Activated T-helper 17 cell treated with anti-CD3 and anti-CD28 coated beads, Interleukin-2, amount 50 U/mL, for 72 hours (primary cell): Measurements from ENCODE around the gene NCOA5. TPM values are rescaled to one million over a fixed set of nuclear protein-coding genes. Genes with fewer than 3 reads are reported as not detected.

Experiments
- ATAC-seq: fragments of 150-1000 bp; cut with Tn5 transposase; replicated peaks from 2 replicates; pipeline ENCODE4 v1.10.0; 2021; ENCODE audit warnings: mild to moderate bottlenecking, moderate library complexity
- H3K27ac Mint-ChIP-seq: one replicate; pipeline ENCODE4 v1.8.0; 2022; ENCODE audit warnings: mixed read lengths
- H3K27me3 Mint-ChIP-seq: one replicate; pipeline ENCODE4 v1.8.0; 2022; ENCODE audit warnings: mixed read lengths
- H3K36me3 Mint-ChIP-seq: one replicate; pipeline ENCODE4 v1.8.0; 2022; ENCODE audit warnings: low read depth, mild to moderate bottlenecking, mixed read lengths
- H3K4me1 Mint-ChIP-seq: one replicate; pipeline ENCODE4 v1.8.0; 2022; ENCODE audit warnings: mixed read lengths
- H3K4me3 Mint-ChIP-seq: one replicate; pipeline ENCODE4 v1.8.0; 2022; ENCODE audit warnings: mild to moderate bottlenecking, mixed read lengths
- H3K9me3 Mint-ChIP-seq: one replicate; pipeline ENCODE4 v1.8.0; 2022; ENCODE audit warnings: mixed read lengths
- total RNA-seq, 2 donors: library from RNA; stranded (reverse); gene quantifications; one replicate each; pipeline ENCODE4 v1.2.3, GENCODE V29; 2022

NCOA5 gene
- total RNA-seq, 2 donors from 2014 or later, result 16.4 to 31.6 TPM

DNA sequence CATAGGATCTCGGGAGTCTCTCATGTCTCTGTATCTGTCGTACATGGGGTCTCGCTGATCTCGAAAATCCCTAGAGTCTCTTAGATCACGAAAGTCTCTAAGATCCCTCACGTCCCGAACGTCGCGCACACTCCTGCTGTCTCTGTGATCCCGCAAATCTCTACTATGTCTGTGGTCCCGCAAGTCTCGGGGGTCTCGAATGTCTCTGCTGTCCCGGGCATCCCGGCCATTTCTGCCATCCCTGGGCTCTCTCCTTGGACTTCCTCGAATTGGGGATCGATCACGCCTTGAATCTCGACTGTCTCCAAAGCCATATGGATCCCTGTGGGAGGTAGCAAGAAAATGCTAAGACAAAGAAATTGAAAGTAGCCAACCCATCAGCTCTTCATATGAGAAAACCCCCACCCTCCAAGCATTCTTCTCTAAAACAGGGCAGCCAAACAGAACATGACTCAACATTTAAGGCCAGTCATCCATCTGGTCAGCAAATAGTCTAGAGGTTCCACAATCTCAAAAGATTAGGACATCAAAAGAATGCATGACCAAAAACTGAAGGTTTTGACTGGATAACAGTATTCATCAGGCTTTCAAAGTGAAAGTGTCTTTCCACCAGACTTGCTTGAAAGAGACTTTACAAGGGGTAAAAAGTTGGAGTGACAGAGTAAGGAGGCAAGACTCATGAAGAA lies 19.4 kb downstream of the NCOA5 start:
- Mint-ChIP-seq H3K27me3 (no peaks in the 10 kb centered on the region), H3K4me3 (no peak overlapping the region), H3K27ac (no peak overlapping the region), H3K36me3 (peaks cover 42% of the 10 kb centered on the region), H3K9me3 (no peaks in the 10 kb centered on the region), H3K4me1 (no peaks in the 10 kb centered on the region)
- no peak for ATAC-seq

- Mint-ChIP-seq H3K36me3 (peaks cover 66% of the 10 kb centered on the region), H3K27me3 (no peaks in the 10 kb centered on the region), H3K4me3 (no peak overlapping the region), H3K27ac (no peak overlapping the region), H3K4me1 (peaks cover 28% of the 10 kb centered on the region), H3K9me3 (no peaks in the 10 kb centered on the region)
- no peak for ATAC-seq
Observed at GRCh38 chr20:46065691-46066090, 24.1 kb downstream of the NCOA5 start.

DNA sequence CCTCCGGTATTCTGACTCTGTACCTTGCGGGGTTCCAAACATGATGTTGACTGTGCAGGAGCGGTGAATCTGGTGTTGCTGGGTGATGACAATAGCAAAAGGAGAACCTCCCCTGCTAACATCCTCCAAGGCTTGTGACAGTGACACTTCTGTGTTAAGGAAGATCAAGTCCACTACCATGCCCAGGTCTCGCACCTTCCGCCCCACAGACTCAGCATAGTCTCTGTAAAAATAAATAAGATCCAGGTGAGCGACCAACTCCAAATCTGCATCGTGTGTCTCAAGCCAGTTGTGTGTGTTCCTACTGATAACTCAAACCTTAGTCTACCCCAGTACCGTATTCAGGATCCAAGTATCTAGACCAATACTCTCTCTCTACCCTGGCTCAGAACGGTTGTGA lies 24.8 kb downstream of the NCOA5 start:
- Mint-ChIP-seq H3K9me3 (no peaks in the 10 kb centered on the region), H3K27ac (no peak overlapping the region), H3K27me3 (no peaks in the 10 kb centered on the region), H3K4me1 (peaks cover 35% of the 10 kb centered on the region), H3K4me3 (no peak overlapping the region), H3K36me3 (peaks cover 73% of the 10 kb centered on the region)
- ATAC-seq, result no peak

GRCh38 chr20:46063652-46064054 lies 26.1 kb downstream of the NCOA5 start:
- Mint-ChIP-seq H3K27me3 (no peaks in the 10 kb centered on the region), H3K27ac (peak overlapping the region; percentile 78), H3K9me3 (no peaks in the 10 kb centered on the region), H3K4me1 (peaks cover 45% of the 10 kb centered on the region), H3K4me3 (peak overlapping the region; percentile 40), H3K36me3 (peaks cover 80% of the 10 kb centered on the region)
- ATAC-seq, result peak; percentile 78

- peak overlapping the region; percentile 40 for H3K4me3 Mint-ChIP-seq
- H3K4me1 Mint-ChIP-seq, result peaks cover 46% of the 10 kb centered on the region
Observed at GRCh38 chr20:46063151-46063550, 26.6 kb downstream of the NCOA5 start.

DNA sequence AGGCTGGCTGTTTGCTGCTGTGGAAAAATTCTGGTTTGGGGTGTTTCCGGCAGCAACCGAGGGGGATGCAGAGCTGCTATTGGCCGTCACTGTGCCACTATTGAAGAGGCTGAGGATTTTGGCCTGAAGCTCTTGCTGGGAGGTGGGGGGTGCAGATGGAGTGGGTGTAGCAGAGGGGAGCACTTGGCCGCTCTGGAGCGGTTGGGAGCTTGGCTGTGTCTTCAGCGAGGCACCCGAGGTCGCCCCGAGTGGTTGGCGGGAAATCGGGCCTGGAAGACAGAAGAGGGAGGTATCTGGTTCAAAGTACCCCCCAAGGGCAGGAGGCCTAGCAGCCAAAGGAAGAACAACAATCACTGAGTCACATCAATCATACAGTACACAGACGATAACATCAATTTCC lies 27.1 kb downstream of the NCOA5 start:
- Mint-ChIP-seq H3K4me3 (peak overlapping the region; percentile 1), H3K27ac (no peak overlapping the region), H3K9me3 (no peaks in the 10 kb centered on the region), H3K27me3 (no peaks in the 10 kb centered on the region), H3K4me1 (peaks cover 46% of the 10 kb centered on the region), H3K36me3 (peaks cover 80% of the 10 kb centered on the region)
- no peak for ATAC-seq

More at GRCh38 chr20:46063151-46063550, 26.6 kb downstream of the NCOA5 start:
- Mint-ChIP-seq H3K27me3 (no peaks in the 10 kb centered on the region), H3K9me3 (no peaks in the 10 kb centered on the region), H3K36me3 (peaks cover 80% of the 10 kb centered on the region), H3K27ac (peak overlapping the region; percentile 78)
- ATAC-seq, result no peak

- Mint-ChIP-seq H3K27me3 (peaks cover under 1% of the 10 kb centered on the region), H3K36me3 (peaks cover 79% of the 10 kb centered on the region), H3K9me3 (no peaks in the 10 kb centered on the region), H3K4me1 (peaks cover 46% of the 10 kb centered on the region), H3K27ac (no peak overlapping the region), H3K4me3 (peak overlapping the region; percentile 1)
- no peak for ATAC-seq
Observed at GRCh38 chr20:46062151-46062550, 27.6 kb downstream of the NCOA5 start.

- peaks cover 67% of the 10 kb centered on the region for H3K36me3 Mint-ChIP-seq
- H3K4me1 Mint-ChIP-seq, result peaks cover 46% of the 10 kb centered on the region
- ATAC-seq, result no peak
- peak overlapping the region; percentile 50 for H3K4me3 Mint-ChIP-seq
- H3K27ac Mint-ChIP-seq, result peak overlapping the region; percentile 82
- peaks cover 4% of the 10 kb centered on the region for H3K27me3 Mint-ChIP-seq
- H3K9me3 Mint-ChIP-seq, result no peaks in the 10 kb centered on the region
Observed at GRCh38 chr20:46060975-46061374, 28.8 kb downstream of the NCOA5 start.

DNA sequence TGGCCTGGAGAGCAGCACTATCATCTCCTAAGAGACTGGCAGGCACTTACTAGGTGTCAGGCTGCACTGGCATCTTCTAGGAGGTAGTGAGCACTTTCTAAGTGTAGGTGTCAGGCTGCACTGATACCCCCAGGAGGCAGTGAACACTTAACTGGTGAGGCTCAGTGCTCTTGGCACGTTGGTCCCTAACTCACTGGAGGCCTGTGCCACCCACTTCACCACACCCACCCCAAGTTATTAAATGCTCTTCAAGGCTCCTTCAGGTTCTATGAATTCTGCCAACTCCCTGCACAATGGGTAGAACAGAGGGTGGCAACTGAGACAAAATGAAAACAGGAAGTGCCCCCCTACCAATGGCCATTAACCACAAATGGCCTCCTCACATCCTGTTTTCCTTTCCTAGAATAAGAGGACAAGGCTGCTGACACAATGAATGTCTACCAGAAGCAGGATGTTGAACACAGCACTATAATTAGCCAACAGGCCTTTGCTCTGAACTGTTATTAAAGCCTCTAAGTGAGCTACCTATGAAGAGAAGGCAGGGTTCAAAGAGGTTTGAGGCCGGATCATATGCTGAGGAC lies 29.4 kb downstream of the NCOA5 start:
- Mint-ChIP-seq H3K9me3 (no peaks in the 10 kb centered on the region), H3K36me3 (peaks cover 62% of the 10 kb centered on the region), H3K27ac (peak overlapping the region; percentile 82), H3K4me1 (peaks cover 46% of the 10 kb centered on the region), H3K27me3 (peaks cover 4% of the 10 kb centered on the region), H3K4me3 (peak overlapping the region; percentile 50)
- peak; percentile 12 for ATAC-seq

- ATAC-seq, result no peak
- Mint-ChIP-seq H3K36me3 (peaks cover 45% of the 10 kb centered on the region), H3K9me3 (no peaks in the 10 kb centered on the region), H3K4me1 (peaks cover 32% of the 10 kb centered on the region), H3K27me3 (peaks cover 4% of the 10 kb centered on the region), H3K4me3 (no peak overlapping the region), H3K27ac (no peak overlapping the region)
Observed at GRCh38 chr20:46058599-46059281, 31.0 kb downstream of the NCOA5 start.

GRCh38 chr20:46057856-46058598 lies 31.7 kb downstream of the NCOA5 start:
- peaks cover 4% of the 10 kb centered on the region for H3K27me3 Mint-ChIP-seq
- peaks cover 26% of the 10 kb centered on the region for H3K4me1 Mint-ChIP-seq
- H3K9me3 Mint-ChIP-seq, result no peaks in the 10 kb centered on the region
- ATAC-seq, result no peak
- no peak overlapping the region for H3K27ac Mint-ChIP-seq
- no peak overlapping the region for H3K4me3 Mint-ChIP-seq
- H3K36me3 Mint-ChIP-seq, result peaks cover 38% of the 10 kb centered on the region

DNA sequence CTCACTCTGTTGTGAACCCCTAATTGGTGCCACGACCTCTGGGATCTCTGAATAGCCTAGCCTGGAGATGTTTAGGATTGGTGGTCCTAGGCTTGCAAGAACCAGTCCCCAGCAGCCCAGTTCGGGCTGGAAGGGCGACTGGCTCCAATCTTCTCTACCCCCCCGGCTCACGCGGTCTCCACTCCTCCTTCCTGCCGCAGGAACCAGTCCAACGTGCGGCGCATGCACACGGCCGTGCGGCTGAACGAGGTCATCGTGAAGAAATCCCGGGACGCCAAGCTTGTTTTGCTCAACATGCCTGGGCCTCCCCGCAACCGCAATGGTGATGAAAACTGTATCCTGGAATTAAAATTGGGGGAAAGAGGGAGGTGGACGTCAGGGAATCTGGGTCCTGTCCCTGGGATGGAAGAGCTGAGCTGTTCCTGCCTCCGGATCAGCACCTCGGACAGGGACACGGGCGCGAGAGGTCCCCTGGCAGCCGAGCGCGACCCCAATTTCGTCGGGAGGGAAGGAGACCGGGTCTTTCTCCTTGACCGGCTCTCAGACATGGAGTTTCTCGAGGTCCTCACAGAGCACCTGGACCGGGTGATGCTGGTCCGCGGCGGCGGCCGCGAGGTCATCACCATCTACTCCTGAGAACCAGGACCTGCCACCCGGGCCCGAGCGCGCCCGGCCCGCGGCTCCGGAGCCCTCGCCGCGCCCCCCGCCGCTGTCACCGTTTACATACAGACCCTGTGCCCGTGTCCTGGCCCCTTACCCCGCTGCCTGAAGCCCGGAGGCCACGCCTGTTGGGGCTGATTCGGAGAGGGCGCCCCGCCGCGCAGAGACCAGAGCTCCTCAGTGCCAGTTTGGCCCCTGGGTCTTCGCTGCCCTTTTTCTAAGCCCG lies 32.5 kb downstream of the NCOA5 start:
- Mint-ChIP-seq H3K36me3 (peaks cover 30% of the 10 kb centered on the region), H3K27ac (no peak overlapping the region), H3K4me3 (no peak overlapping the region), H3K9me3 (no peaks in the 10 kb centered on the region), H3K4me1 (peaks cover 26% of the 10 kb centered on the region), H3K27me3 (peaks cover 4% of the 10 kb centered on the region)
- ATAC-seq, result no peak

DNA sequence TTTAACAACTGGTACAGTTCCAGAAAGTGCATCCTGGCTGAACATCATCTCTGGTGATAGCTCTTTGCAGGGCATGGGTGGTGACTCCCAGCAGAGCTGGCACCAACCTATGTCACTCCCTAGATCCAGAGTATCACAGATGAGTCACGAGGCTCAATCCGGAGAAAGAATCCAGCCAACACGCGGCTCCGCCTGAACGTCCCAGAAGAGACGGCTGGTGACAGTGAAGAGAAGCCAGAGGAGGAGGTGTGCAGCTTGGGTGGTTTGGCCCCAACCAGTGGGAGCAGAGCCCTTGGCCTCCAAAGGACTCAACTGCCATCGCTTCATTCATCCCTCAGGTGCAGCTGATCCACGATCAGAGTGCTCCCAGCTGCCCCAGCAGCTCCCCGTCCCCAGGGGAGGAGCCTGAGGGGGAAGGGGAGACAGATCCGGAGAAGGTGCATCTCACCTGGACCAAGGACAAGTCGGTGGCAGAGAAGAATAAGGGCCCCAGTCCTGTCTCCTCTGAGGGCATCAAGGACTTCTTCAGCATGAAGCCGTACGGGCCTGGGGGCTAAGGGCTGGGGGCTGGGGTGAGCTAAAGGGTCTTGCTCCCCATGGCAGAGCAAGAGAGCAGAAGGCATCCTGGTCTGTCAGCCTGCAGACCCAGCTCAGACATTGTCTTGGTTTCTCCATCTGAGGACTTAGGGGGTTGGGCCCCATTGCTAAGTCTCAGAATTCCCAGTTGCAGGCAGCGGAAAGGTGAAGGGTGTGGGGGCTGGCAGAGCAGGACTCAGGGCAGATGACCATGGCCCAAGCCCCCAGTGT lies 33.5 kb downstream of the NCOA5 start:
- no peak for ATAC-seq
- H3K9me3 Mint-ChIP-seq, result no peaks in the 10 kb centered on the region
- H3K4me3 Mint-ChIP-seq, result no peak overlapping the region
- H3K36me3 Mint-ChIP-seq, result peaks cover 20% of the 10 kb centered on the region
- H3K27ac Mint-ChIP-seq, result no peak overlapping the region
- peaks cover 4% of the 10 kb centered on the region for H3K27me3 Mint-ChIP-seq
- H3K4me1 Mint-ChIP-seq, result peaks cover 22% of the 10 kb centered on the region
